ENCODE data around the gene C16orf74.

Gene C16orf74

GRCh38 chr16:85789773-85790172, 38.9 kb upstream of the C16orf74 start:
- Histone ChIP-seq H3K36me3 (ENCODE audit: control insufficient read depth, insufficient read depth, low read length) (peaks cover 23% of the 10 kb centered on the region), H3K9me3 (ENCODE audit: control insufficient read depth, low read length) (no peaks in the 10 kb centered on the region), H3K27ac (ENCODE audit: insufficient read depth, low read depth, low read length, poor library complexity, severe bottlenecking) (no peak overlapping the region), H3K4me3 (ENCODE audit: insufficient read depth, low read depth, low read length) (no peak overlapping the region), H3K4me1 (ENCODE audit: control insufficient read depth, insufficient read depth, low read length) (no peaks in the 10 kb centered on the region), H3K27me3 (ENCODE audit: control insufficient read depth, insufficient read depth, low read length, poor library complexity, severe bottlenecking) (no peaks in the 10 kb centered on the region)
- 94% methylated on average over 6 of the region's 6 CpGs for WGBS, 2 experiments

DNA sequence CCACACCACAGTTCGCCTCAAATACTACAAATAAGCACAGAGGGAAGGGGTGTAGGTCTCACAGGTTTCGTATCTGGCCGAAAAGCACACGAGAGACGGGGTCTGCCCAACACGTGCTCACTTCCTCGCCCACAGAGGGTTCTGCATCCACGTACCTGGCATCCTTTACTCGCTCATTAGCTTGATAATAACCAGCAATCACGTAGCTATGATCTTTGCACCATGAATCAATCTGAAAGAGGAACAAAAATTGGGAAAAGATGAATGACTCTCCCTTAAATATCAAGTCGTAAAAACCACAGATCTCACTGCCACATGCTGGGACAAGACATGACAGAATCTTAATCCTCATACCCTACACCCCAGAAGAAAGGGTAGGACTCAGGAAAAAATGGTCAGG, 37.9 kb upstream of the C16orf74 start:
- H3K9me3 ChIP-seq (ENCODE audit: control insufficient read depth, low read length), result no peaks in the 10 kb centered on the region
- no peak overlapping the region for H3K27ac ChIP-seq (ENCODE audit: insufficient read depth, low read depth, low read length, poor library complexity, severe bottlenecking)
- 96 to 97% methylated on average over 11 of the region's 11 CpGs for WGBS, 2 experiments
- H3K4me3 ChIP-seq (ENCODE audit: insufficient read depth, low read depth, low read length), result no peak overlapping the region
- H3K36me3 ChIP-seq (ENCODE audit: control insufficient read depth, insufficient read depth, low read length), result peaks cover 23% of the 10 kb centered on the region
- H3K27me3 ChIP-seq (ENCODE audit: control insufficient read depth, insufficient read depth, low read length, poor library complexity, severe bottlenecking), result no peaks in the 10 kb centered on the region
- H3K4me1 ChIP-seq (ENCODE audit: control insufficient read depth, insufficient read depth, low read length), result no peaks in the 10 kb centered on the region

- H3K27me3 ChIP-seq (ENCODE audit: control insufficient read depth, insufficient read depth, low read length, poor library complexity, severe bottlenecking), result no peaks in the 10 kb centered on the region
- H3K36me3 ChIP-seq (ENCODE audit: control insufficient read depth, insufficient read depth, low read length), result peaks cover 17% of the 10 kb centered on the region
- no peaks in the 10 kb centered on the region for H3K9me3 ChIP-seq (ENCODE audit: control insufficient read depth, low read length)
- H3K4me1 ChIP-seq (ENCODE audit: control insufficient read depth, insufficient read depth, low read length), result no peaks in the 10 kb centered on the region
- 92 to 96% methylated on average over 2 of the region's 2 CpGs for WGBS, 2 experiments
- no peak overlapping the region for H3K4me3 ChIP-seq (ENCODE audit: insufficient read depth, low read depth, low read length)
- no peak overlapping the region for H3K27ac ChIP-seq (ENCODE audit: insufficient read depth, low read depth, low read length, poor library complexity, severe bottlenecking)
Observed at GRCh38 chr16:85785927-85786326, 35.0 kb upstream of the C16orf74 start.

DNA sequence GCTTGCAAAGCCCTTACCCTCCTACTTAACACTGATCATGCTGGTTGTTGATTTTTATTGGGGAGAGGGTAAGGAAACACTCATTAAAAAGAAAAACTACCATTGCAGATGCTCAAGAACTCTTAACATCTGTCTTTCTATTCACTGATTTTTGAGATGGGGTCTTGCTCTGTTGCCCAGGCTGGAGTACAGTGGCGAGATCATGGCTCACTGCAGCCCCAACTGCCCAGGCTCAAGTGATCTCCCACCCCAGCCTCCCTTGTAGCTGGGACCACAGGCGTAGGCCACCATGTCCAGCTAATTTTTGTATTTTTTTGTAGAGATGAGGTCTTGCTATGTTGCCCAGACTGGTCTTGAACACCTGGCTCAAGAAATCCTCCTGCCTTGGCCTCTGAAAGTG, 33.9 kb upstream of the C16orf74 start:
- peaks cover 23% of the 10 kb centered on the region for H3K36me3 ChIP-seq (ENCODE audit: control insufficient read depth, insufficient read depth, low read length)
- WGBS, 2 experiments, result 100% methylated on average over 2 of the region's 2 CpGs

DNA sequence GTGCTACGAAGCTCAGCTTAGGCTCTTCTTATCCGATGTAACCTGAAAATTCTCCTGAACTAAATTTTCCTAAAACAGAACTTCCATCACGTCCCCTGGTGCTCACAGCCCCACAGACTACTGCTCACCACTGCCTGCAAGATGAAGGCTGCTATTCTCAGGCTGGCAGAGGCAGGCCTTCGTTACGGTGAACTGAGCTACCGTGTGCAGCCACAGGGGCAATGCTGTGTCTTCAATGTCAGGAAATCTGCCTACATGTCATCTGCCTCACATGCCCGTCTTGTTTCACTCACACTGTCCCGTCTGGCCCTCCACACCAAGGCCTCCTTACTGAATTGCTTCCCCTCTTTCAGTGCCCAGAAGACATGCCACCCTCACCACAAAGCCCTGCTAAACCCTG, 32.5 kb upstream of the C16orf74 start:
- no peak overlapping the region for H3K27ac ChIP-seq (ENCODE audit: insufficient read depth, low read depth, low read length, poor library complexity, severe bottlenecking)
- no peaks in the 10 kb centered on the region for H3K27me3 ChIP-seq (ENCODE audit: control insufficient read depth, insufficient read depth, low read length, poor library complexity, severe bottlenecking)
- 94 to 95% methylated on average over 8 of the region's 8 CpGs for WGBS, 2 experiments
- peaks cover 37% of the 10 kb centered on the region for H3K36me3 ChIP-seq (ENCODE audit: control insufficient read depth, insufficient read depth, low read length)
- H3K4me3 ChIP-seq (ENCODE audit: insufficient read depth, low read depth, low read length), result no peak overlapping the region
- H3K4me1 ChIP-seq (ENCODE audit: control insufficient read depth, insufficient read depth, low read length), result no peaks in the 10 kb centered on the region
- no peaks in the 10 kb centered on the region for H3K9me3 ChIP-seq (ENCODE audit: control insufficient read depth, low read length)

More for the DNA sequence above, 33.9 kb upstream of the C16orf74 start:
- H3K27ac ChIP-seq (ENCODE audit: insufficient read depth, low read depth, low read length, poor library complexity, severe bottlenecking), result no peak overlapping the region
- no peaks in the 10 kb centered on the region for H3K9me3 ChIP-seq (ENCODE audit: control insufficient read depth, low read length)
- H3K27me3 ChIP-seq (ENCODE audit: control insufficient read depth, insufficient read depth, low read length, poor library complexity, severe bottlenecking), result no peaks in the 10 kb centered on the region
- no peak overlapping the region for H3K4me3 ChIP-seq (ENCODE audit: insufficient read depth, low read depth, low read length)
- no peaks in the 10 kb centered on the region for H3K4me1 ChIP-seq (ENCODE audit: control insufficient read depth, insufficient read depth, low read length)

GRCh38 chr16:85782451-85782850, 31.6 kb upstream of the C16orf74 start:
- no peaks in the 10 kb centered on the region for H3K4me1 ChIP-seq (ENCODE audit: control insufficient read depth, insufficient read depth, low read length)
- WGBS, 2 experiments, result 94 to 96% methylated on average over 6 of the region's 6 CpGs

GRCh38 chr16:85781695-85782370, 30.9 kb upstream of the C16orf74 start:
- H3K4me1 ChIP-seq (ENCODE audit: control insufficient read depth, insufficient read depth, low read length), result no peaks in the 10 kb centered on the region
- no peaks in the 10 kb centered on the region for H3K9me3 ChIP-seq (ENCODE audit: control insufficient read depth, low read length)
- WGBS, 2 experiments, result 95 to 96% methylated on average over 16 of the region's 16 CpGs
- H3K36me3 ChIP-seq (ENCODE audit: control insufficient read depth, insufficient read depth, low read length), result peaks cover 37% of the 10 kb centered on the region
- no peaks in the 10 kb centered on the region for H3K27me3 ChIP-seq (ENCODE audit: control insufficient read depth, insufficient read depth, low read length, poor library complexity, severe bottlenecking)
- H3K4me3 ChIP-seq (ENCODE audit: insufficient read depth, low read depth, low read length), result no peak overlapping the region
- H3K27ac ChIP-seq (ENCODE audit: insufficient read depth, low read depth, low read length, poor library complexity, severe bottlenecking), result no peak overlapping the region

More at GRCh38 chr16:85782451-85782850, 31.6 kb upstream of the C16orf74 start:
- Histone ChIP-seq H3K36me3 (ENCODE audit: control insufficient read depth, insufficient read depth, low read length) (peaks cover 38% of the 10 kb centered on the region), H3K27ac (ENCODE audit: insufficient read depth, low read depth, low read length, poor library complexity, severe bottlenecking) (no peak overlapping the region), H3K27me3 (ENCODE audit: control insufficient read depth, insufficient read depth, low read length, poor library complexity, severe bottlenecking) (no peaks in the 10 kb centered on the region), H3K9me3 (ENCODE audit: control insufficient read depth, low read length) (no peaks in the 10 kb centered on the region), H3K4me3 (ENCODE audit: insufficient read depth, low read depth, low read length) (no peak overlapping the region)

- Histone ChIP-seq H3K4me1 (ENCODE audit: control insufficient read depth, insufficient read depth, low read length) (no peaks in the 10 kb centered on the region), H3K4me3 (ENCODE audit: insufficient read depth, low read depth, low read length) (no peak overlapping the region), H3K27ac (ENCODE audit: insufficient read depth, low read depth, low read length, poor library complexity, severe bottlenecking) (no peak overlapping the region), H3K36me3 (ENCODE audit: control insufficient read depth, insufficient read depth, low read length) (peaks cover 32% of the 10 kb centered on the region), H3K9me3 (ENCODE audit: control insufficient read depth, low read length) (no peaks in the 10 kb centered on the region), H3K27me3 (ENCODE audit: control insufficient read depth, insufficient read depth, low read length, poor library complexity, severe bottlenecking) (no peaks in the 10 kb centered on the region)
- 86 to 89% methylated on average over 10 of the region's 10 CpGs for WGBS, 2 experiments
Observed at GRCh38 chr16:85781156-85781555, 30.3 kb upstream of the C16orf74 start.

GRCh38 chr16:85780281-85780680, 29.4 kb upstream of the C16orf74 start:
- peaks cover 32% of the 10 kb centered on the region for H3K36me3 ChIP-seq (ENCODE audit: control insufficient read depth, insufficient read depth, low read length)
- 92 to 93% methylated on average over 26 of the region's 26 CpGs for WGBS, 2 experiments
- H3K27me3 ChIP-seq (ENCODE audit: control insufficient read depth, insufficient read depth, low read length, poor library complexity, severe bottlenecking), result no peaks in the 10 kb centered on the region
- no peak overlapping the region for H3K4me3 ChIP-seq (ENCODE audit: insufficient read depth, low read depth, low read length)
- no peaks in the 10 kb centered on the region for H3K4me1 ChIP-seq (ENCODE audit: control insufficient read depth, insufficient read depth, low read length)
- H3K9me3 ChIP-seq (ENCODE audit: control insufficient read depth, low read length), result no peaks in the 10 kb centered on the region
- H3K27ac ChIP-seq (ENCODE audit: insufficient read depth, low read depth, low read length, poor library complexity, severe bottlenecking), result no peak overlapping the region

DNA sequence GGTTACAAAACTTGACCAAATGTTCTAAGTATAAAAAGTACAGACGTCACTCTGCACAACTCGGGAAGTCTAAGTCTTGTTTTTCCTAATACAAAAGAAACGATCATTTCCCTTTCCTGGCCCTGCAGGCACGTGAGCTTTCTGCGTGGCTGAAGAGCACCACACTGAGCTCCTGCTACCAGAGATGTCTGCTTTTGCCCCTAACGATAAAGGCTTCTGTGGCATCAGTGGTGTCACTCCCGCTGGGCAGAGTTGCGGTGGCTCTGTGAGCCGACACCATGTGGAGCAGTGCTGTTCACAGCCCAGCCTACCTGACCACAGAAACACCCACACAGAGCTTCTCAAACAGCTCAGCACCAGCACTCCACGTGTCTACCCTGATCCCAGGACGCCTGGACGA, 28.0 kb upstream of the C16orf74 start:
- Histone ChIP-seq H3K9me3 (ENCODE audit: control insufficient read depth, low read length) (no peaks in the 10 kb centered on the region), H3K36me3 (ENCODE audit: control insufficient read depth, insufficient read depth, low read length) (peaks cover 32% of the 10 kb centered on the region), H3K27ac (ENCODE audit: insufficient read depth, low read depth, low read length, poor library complexity, severe bottlenecking) (no peak overlapping the region), H3K27me3 (ENCODE audit: control insufficient read depth, insufficient read depth, low read length, poor library complexity, severe bottlenecking) (no peaks in the 10 kb centered on the region), H3K4me1 (ENCODE audit: control insufficient read depth, insufficient read depth, low read length) (no peaks in the 10 kb centered on the region), H3K4me3 (ENCODE audit: insufficient read depth, low read depth, low read length) (no peak overlapping the region)
- 92 to 95% methylated on average over 10 to 12 of the region's 12 CpGs for WGBS, 2 experiments
